Measurements from ENCODE around the gene RANBP17. TPM values are rescaled to one million over a fixed set of nuclear protein-coding genes. Genes with fewer than 3 reads are reported as not detected.

The RANBP17 gene
- total RNA-seq, 2 experiments from 2014 or later = not detected

- H3K27me3 Mint-ChIP-seq = no peaks in the 10 kb centered on the region
- H3K4me1 Mint-ChIP-seq (ENCODE audit: low read depth) = no peaks in the 10 kb centered on the region
- intact Hi-C loops (cut with micrococcal nuclease) = no loop called here
- no peak overlapping the region for H3K27ac Mint-ChIP-seq
- peaks cover 11% of the 10 kb centered on the region for H3K9me3 Mint-ChIP-seq
- no peaks in the 10 kb centered on the region for H3K36me3 Mint-ChIP-seq (ENCODE audit: low read depth)
- TF ChIP-seq, protein P1, sequence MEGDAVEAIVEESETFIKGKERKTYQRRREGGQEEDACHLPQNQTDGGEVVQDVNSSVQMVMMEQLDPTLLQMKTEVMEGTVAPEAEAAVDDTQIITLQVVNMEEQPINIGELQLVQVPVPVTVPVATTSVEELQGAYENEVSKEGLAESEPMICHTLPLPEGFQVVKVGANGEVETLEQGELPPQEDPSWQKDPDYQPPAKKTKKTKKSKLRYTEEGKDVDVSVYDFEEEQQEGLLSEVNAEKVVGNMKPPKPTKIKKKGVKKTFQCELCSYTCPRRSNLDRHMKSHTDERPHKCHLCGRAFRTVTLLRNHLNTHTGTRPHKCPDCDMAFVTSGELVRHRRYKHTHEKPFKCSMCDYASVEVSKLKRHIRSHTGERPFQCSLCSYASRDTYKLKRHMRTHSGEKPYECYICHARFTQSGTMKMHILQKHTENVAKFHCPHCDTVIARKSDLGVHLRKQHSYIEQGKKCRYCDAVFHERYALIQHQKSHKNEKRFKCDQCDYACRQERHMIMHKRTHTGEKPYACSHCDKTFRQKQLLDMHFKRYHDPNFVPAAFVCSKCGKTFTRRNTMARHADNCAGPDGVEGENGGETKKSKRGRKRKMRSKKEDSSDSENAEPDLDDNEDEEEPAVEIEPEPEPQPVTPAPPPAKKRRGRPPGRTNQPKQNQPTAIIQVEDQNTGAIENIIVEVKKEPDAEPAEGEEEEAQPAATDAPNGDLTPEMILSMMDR (IDR thresholded peaks at IDR 0.05) = no peak
- ChIA-PET CTCF (no interaction called here), POLR2A (no interaction called here)
- ATAC-seq (no peak), DNase-seq (no peak)
- H3K4me3 Mint-ChIP-seq = no peak overlapping the region
Measured at GRCh38 chr5:170985486-170985885, 123.7 kb downstream of the RANBP17 start.

DNA sequence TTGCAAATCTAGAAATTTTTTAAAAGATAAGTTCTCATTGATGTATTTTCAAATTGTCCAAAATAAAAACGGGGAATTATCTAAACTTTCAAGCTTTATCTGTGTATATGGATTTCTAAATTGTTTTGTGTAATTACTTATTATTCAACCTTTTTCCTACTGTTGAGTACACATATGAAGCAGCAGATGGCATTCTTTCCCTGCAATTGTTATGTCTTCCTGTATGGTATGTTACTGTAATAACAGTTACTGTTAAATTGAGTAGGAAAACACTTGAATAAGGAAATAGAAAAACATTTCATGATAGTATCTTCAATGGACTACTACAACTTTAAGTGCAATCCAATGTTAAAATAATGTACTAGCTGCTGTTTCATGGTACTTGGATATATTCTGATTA is 124.8 kb downstream of the RANBP17 start:
- intact Hi-C loops (cut with micrococcal nuclease) = no loop called here
- Mint-ChIP-seq H3K27ac (no peak overlapping the region), H3K27me3 (no peaks in the 10 kb centered on the region), H3K9me3 (peaks cover 2% of the 10 kb centered on the region), H3K4me3 (no peak overlapping the region), H3K36me3 (ENCODE audit: low read depth) (no peaks in the 10 kb centered on the region), H3K4me1 (ENCODE audit: low read depth) (no peaks in the 10 kb centered on the region)
- ATAC-seq (no peak), DNase-seq (no peak)
- ChIA-PET POLR2A (no interaction called here), CTCF (no interaction called here)
- TF ChIP-seq, protein P1 (IDR thresholded peaks at IDR 0.05) = no peak

GRCh38 chr5:170993476-170993875 is 131.7 kb downstream of the RANBP17 start:
- Mint-ChIP-seq H3K27me3 (no peaks in the 10 kb centered on the region), H3K36me3 (ENCODE audit: low read depth) (no peaks in the 10 kb centered on the region), H3K9me3 (no peaks in the 10 kb centered on the region), H3K4me3 (no peak overlapping the region), H3K27ac (no peak overlapping the region), H3K4me1 (ENCODE audit: low read depth) (no peaks in the 10 kb centered on the region)
- ATAC-seq (no peak), DNase-seq (no peak)
- ChIA-PET POLR2A (no interaction called here), CTCF (no interaction called here)
- TF ChIP-seq, protein P1 (IDR thresholded peaks at IDR 0.05) = no peak
- intact Hi-C loops (cut with micrococcal nuclease) = no loop called here

- ATAC-seq = no peak
- Mint-ChIP-seq H3K9me3 (peaks cover 6% of the 10 kb centered on the region), H3K36me3 (ENCODE audit: low read depth) (no peaks in the 10 kb centered on the region)
Measured at GRCh38 chr5:171010086-171010485, 148.3 kb downstream of the RANBP17 start.

DNA sequence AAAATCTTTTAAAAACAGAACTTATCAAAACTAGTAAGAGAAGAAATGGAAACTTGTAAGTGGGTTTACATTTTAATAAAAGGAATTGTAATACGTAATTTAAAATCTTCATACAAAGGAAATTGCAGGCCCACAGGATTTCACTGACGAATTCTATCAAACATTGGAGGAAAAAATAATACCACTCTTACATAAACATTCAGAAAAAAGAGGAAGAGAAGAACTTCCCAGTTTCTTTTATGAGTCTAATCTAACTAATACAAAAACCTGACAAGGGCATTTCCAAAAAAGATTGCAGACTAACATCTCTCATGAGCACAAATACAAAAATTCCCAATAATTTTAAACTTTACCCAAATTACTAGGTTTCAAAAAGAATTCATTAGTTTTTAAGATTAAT is 149.0 kb downstream of the RANBP17 start:
- Mint-ChIP-seq H3K27ac (no peak overlapping the region), H3K4me1 (ENCODE audit: low read depth) (no peaks in the 10 kb centered on the region), H3K9me3 (peaks cover 6% of the 10 kb centered on the region), H3K4me3 (no peak overlapping the region), H3K36me3 (ENCODE audit: low read depth) (no peaks in the 10 kb centered on the region), H3K27me3 (no peaks in the 10 kb centered on the region)
- TF ChIP-seq, protein P1 (IDR thresholded peaks at IDR 0.05) = no peak
- ChIA-PET POLR2A (no interaction called here), CTCF (no interaction called here)
- no peak for ATAC-seq
- DNase-seq = no peak
- intact Hi-C loops (cut with micrococcal nuclease) = no loop called here

More at GRCh38 chr5:171010086-171010485, 148.3 kb downstream of the RANBP17 start:
- no peak for DNase-seq
- Mint-ChIP-seq H3K4me1 (ENCODE audit: low read depth) (no peaks in the 10 kb centered on the region), H3K27me3 (no peaks in the 10 kb centered on the region), H3K4me3 (no peak overlapping the region), H3K27ac (no peak overlapping the region)
- ChIA-PET CTCF (no interaction called here), POLR2A (no interaction called here)
- TF ChIP-seq, protein P1 (IDR thresholded peaks at IDR 0.05) = no peak
- intact Hi-C loops (cut with micrococcal nuclease) = no loop called here

Data from activated CD8-positive, alpha-beta T cell treated with anti-CD3 and anti-CD28 coated beads for 36 hours (primary cell).